ENCODE results near the gene SRC. TPM values are rescaled to one million over a fixed set of nuclear protein-coding genes. Genes with fewer than 3 reads are reported as not detected.

SRC gene
- total RNA-seq, 1 experiment from 2014 or later = 42.3 TPM

DNA sequence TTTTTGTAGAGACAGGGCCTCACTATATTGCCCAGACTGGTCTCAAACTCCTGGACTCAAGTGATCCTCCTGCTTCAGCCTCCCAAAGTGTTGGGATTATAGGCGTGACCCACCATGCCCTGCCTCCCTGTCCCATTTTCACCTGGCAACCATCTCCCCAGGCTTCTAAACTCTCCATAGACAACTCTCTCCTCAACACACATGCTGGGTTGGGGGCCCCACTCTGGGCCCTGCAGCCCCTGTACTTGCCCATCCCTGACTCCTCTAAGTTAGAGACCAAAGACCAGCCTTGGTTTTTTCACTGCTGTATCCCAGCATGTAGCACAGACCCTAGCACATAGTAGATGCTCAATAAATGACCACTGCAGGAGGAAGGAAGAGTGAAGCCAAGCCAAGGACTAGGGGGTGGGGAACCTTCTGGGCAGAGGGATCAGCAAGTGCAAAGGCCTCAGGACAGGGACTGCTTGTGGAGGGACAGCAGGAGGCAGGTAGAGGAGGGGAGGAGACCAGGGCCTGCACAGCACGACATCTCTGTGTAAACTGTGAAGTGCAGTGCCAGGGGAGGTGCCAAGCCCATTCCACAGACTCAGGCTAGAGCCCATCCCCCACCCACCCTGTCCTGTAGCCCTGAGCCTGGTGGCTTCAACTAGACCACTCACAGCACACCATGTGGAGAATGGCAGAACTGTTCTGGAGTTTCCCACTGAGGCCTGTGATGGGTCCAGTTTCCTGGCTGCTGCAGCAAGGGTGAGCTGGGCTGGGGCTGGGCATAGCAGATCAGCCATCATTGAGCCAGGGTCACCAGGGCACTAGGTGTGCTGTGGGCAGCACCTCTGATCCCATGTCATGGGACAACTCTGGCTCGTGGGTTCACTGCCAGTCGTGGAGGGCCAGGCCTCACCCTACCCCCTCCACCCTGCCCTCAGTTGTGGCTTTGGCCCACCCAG is 3.4 kb upstream of the SRC start:
- Histone ChIP-seq H4K20me1 (ENCODE audit: insufficient read depth) (no peaks in the 10 kb centered on the region), H3K9me2 (ENCODE audit: insufficient read depth) (no peaks in the 10 kb centered on the region), H3K9ac (ENCODE audit: low read length) (no peak overlapping the region), H2AFZ (ENCODE audit: low read depth, low read length, poor library complexity, severe bottlenecking) (no peak overlapping the region), H3K36me3 (ENCODE audit: control insufficient read depth in 1 of 2, insufficient read depth in 2 of 2, low read length in 2 of 2) (no peaks in the 10 kb centered on the region; a peak in 1 of 4 replicates), H3K4me2 (ENCODE audit: low read length) (no peak overlapping the region), H3K79me2 (ENCODE audit: insufficient read depth, low read length) (peaks cover 19% of the 10 kb centered on the region), H3K9me3 (ENCODE audit: control insufficient read depth in 1 of 2, insufficient read depth in 1 of 2, low read depth in 1 of 2, low read length in 2 of 2) (no peaks in the 10 kb centered on the region), H3K27me3 (ENCODE audit: insufficient read depth, low read length) (no peaks in the 10 kb centered on the region), H3K4me3 (replicated peaks in 1 of 2; ENCODE audit: low read depth in 1 of 2, low read length in 2 of 2) (no peak overlapping the region), H3K27ac (ENCODE audit: low read depth, low read length) (no peak overlapping the region), H3K4me1 (ENCODE audit: control insufficient read depth in 1 of 2, insufficient read depth in 2 of 2, low read length in 2 of 2) (peaks cover 32 to 48% of the 10 kb centered on the region in 2 experiments)
- intact Hi-C loops (cut with micrococcal nuclease) = loop anchor here (5.0 kb wide), 1 partner anchor 45 kb away; no protein-coding TSS in a partner anchor
- CTCF ChIA-PET = no interaction called here
- POLR2A ChIA-PET = no interaction called here
- no TSS peak for BruUV-seq (replicated peaks)
- RAD21 ChIA-PET (ENCODE audit: low non-redundant PET in 1 of 2, low total read pairs in 2 of 2, uncharacterized antibody in 2 of 2, unreplicated experiment in 2 of 2) = no interaction called here
- ATAC-seq (peak; percentile 52), DNase-seq (ENCODE audit: low read depth, low spot score) (no peak)
- TF ChIP-seq, protein P1, sequence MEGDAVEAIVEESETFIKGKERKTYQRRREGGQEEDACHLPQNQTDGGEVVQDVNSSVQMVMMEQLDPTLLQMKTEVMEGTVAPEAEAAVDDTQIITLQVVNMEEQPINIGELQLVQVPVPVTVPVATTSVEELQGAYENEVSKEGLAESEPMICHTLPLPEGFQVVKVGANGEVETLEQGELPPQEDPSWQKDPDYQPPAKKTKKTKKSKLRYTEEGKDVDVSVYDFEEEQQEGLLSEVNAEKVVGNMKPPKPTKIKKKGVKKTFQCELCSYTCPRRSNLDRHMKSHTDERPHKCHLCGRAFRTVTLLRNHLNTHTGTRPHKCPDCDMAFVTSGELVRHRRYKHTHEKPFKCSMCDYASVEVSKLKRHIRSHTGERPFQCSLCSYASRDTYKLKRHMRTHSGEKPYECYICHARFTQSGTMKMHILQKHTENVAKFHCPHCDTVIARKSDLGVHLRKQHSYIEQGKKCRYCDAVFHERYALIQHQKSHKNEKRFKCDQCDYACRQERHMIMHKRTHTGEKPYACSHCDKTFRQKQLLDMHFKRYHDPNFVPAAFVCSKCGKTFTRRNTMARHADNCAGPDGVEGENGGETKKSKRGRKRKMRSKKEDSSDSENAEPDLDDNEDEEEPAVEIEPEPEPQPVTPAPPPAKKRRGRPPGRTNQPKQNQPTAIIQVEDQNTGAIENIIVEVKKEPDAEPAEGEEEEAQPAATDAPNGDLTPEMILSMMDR (IDR thresholded peaks at IDR 0.05 in 2 of 3, conservative IDR thresholded peaks at IDR 0.05 in 1 of 3; ENCODE audit: borderline replicate concordance in 1 of 3, insufficient read depth in 1 of 3, low read depth in 2 of 3, low read length in 2 of 3) = peak in 2 of 3 experiments; percentile 27 to 30; a peak in 3 of 6 replicates
- TF ChIP-seq, protein P2, sequence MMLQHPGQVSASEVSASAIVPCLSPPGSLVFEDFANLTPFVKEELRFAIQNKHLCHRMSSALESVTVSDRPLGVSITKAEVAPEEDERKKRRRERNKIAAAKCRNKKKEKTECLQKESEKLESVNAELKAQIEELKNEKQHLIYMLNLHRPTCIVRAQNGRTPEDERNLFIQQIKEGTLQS (IDR thresholded peaks at IDR 0.05) = no peak

All from HCT116 (cell line).